Mucosa of gallbladder (tissue), 1 donor: ENCODE data around the gene ADAM11. TPM values are rescaled to one million over a fixed set of nuclear protein-coding genes. Genes with fewer than 3 reads are reported as not detected.
A peak's percentile ranks its signal among the peaks of the same experiment; 100 is the strongest.

Experiments
- DNase-seq: peaks from one replicate; pipeline ENCODE4 v3.0.0-alpha.2; 2020; ENCODE audit warnings: low spot score
- total RNA-seq: library from RNA; stranded (reverse); gene quantifications from one replicate; pipeline ENCODE4 v1.2.1, GENCODE V29; 2021
- donor health status: DM: no; HTN: no; CAD: no.

ADAM11 gene
- total RNA-seq, 1 donor from 2014 or later: 2.8 TPM

DNA sequence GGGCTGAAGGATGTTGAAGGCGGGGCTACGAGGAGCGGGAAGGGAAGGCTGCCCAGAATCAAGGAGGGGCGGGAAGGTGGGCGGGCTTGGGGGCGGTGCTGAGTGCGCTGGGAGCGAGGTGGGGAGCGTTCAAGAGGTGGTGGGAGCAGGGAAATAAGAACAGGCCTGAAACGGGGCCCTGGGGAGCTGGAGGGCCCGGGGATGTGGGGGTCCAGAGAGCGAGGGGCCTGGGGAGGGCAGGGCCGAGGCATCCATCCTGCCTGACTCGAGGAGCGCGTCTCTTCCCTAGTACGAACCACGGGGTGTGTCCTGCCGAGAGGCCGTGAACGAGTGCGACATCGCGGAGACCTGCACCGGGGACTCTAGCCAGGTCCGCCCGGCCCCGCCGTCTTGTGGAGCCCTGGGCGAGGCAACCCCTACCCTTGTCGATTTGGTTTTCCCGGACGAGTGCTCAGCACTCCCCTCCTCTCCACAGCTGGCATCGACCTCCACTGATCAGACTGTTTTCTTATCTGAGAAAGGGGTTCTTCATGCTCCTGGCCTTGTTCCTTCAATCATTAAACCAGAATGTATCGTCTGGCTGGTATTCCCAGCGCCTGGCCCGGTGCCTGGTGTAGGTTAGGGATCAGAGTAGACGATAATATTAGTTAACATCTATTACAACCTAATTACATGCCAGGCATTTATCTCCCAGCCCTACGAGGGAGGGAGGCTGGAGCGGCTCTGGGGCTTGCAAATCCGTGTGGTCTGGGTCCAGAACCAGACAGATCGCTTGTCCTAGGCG is 17.2 kb downstream of the ADAM11 start:
- DNase-seq: peak; percentile 80

DNA sequence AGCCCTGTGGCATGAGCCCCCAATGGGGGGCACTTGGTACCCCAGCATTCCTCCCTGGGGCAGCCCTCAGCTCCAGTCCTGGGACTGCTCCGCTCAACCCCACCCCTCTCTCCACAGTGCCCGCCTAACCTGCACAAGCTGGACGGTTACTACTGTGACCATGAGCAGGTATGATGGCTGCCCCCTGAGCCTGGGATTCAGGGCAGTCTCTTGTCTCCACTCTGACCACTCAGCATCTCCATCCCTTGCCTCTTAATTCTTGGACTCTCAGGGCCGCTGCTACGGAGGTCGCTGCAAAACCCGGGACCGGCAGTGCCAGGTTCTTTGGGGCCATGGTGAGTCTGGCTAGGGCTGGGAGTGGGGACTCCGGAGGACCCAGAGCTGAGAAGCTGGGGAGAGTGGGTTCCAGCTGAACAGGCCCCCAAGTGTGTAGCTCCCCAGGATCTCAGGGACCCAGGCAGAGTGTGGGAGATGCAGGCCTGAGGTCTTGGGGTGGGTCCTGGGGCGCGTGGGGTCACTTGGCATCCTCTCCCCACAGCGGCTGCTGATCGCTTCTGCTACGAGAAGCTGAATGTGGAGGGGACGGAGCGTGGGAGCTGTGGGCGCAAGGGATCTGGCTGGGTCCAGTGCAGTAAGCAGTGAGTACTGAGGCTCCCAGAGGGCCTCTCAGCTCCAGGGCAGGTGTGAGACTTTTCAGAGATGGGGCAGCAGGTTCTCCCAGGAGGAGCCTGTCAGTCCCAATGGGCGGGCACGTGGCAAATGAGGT is 18.0 kb downstream of the ADAM11 start:
- DNase-seq: no peak

- DNase-seq: no peak
These were observed 18.9 kb downstream of the ADAM11 start for GRCh38 chr17:44777394-44778348.

DNA sequence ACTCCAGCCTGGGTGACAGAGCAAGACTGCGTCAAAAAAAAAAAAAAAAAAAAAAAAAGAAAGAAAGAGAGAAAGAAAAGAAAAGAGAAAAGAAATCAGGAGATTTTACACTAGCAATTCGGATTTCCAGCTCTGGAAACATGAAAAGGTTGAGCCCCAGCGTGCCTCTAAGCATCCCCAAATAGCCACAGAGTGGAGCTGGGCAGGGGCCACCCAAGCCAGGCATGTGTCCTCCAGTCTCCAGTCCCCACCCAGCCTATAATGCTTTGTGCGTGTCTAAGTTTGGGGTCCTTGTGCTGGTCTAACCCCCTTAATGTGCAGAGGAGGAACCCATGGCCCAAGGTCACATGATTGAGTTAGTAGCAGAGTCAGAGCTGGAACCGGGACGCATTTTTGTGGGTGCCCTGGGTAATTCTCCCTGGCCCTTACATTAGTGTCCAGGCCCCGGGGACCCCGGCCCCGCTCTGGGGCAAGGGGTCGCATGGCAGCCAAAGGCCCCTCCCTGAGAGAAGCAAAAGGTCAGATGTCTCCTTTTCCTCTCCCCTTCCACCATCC is 19.9 kb downstream of the ADAM11 start:
- DNase-seq: no peak

DNA sequence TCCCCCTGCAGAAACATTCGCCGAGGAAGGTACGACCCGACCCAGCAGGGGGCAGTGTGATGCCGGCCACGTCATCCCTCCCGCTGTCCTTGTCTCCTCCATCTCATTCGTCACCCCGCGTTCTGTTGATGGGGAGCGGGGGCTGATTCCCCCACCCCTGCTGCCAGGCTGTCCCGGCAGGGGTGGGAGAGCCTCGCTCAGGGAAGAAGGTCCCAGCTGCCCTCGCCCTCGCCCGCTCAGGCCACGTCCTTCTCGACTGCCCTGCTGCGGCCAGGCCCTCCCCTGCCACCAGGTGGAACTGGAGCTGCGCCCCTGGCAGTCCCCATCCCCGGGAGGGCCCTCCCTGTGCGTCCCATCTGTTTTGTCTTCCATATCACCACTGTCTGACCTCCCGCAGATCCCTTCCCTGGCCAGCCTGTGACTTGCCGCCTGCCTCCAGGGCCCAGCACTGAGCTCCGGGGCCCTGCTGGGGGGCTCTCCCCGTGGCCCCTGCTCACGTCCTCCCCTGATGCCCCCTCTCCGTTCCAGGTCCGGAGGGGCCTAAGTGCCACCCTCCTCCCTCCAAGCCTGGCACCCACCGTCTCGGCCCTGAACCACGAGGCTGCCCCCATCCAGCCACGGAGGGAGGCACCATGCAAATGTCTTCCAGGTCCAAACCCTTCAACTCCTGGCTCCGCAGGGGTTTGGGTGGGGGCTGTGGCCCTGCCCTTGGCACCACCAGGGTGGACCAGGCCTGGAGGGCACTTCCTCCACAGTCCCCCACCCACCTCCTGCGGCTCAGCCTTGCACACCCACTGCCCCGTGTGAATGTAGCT is 20.6 kb downstream of the ADAM11 start:
- peak; percentile 80 for DNase-seq

DNA sequence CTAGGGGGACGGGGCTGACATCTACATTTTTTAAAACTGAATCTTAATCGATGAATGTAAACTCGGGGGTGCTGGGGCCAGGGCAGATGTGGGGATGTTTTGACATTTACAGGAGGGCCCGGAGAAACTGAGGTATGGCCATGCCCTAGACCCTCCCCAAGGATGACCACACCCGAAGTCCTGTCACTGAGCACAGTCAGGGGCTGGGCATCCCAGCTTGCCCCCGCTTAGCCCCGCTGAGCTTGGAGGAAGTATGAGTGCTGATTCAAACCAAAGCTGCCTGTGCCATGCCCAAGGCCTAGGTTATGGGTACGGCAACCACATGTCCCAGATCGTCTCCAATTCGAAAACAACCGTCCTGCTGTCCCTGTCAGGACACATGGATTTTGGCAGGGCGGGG is 21.4 kb downstream of the ADAM11 start:
- DNase-seq: no peak

- no peak for DNase-seq
These were observed 22.2 kb downstream of the ADAM11 start for GRCh38 chr17:44780845-44781480.

GRCh38 chr17:44781551-44782325 is 22.9 kb downstream of the ADAM11 start:
- DNase-seq: no peak

- DNase-seq: no peak
These were observed 23.6 kb downstream of the ADAM11 start for GRCh38 chr17:44782326-44782850.

- no peak for DNase-seq
These were observed 27.1 kb downstream of the ADAM11 start for GRCh38 chr17:44785921-44786320.

DNA sequence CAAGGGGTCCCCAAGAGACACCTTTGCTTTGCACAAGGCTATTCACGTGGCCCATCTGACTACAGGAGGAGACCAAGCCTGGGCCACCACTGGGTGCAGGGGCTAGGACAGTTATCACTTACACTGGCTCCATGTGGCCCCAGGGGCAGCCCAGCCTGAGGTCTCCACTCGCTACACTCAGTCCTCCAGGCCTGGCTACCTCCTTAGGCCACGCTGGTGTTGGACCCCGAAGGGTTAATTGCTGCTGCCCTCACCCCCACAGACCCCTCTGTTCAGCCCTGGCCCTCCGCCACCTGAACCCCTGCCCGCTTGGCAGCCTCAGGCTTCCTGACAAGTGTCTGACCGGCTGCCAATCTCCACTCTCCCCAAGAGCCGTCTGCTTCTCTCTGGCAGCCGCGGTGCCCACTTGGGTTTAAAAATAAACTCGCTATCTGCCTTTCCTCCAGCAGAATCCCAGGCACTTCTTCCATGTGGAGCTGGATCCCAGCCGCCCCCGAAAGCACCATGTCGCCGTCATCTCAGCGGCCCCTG is 27.8 kb downstream of the ADAM11 start:
- no peak for DNase-seq

DNA sequence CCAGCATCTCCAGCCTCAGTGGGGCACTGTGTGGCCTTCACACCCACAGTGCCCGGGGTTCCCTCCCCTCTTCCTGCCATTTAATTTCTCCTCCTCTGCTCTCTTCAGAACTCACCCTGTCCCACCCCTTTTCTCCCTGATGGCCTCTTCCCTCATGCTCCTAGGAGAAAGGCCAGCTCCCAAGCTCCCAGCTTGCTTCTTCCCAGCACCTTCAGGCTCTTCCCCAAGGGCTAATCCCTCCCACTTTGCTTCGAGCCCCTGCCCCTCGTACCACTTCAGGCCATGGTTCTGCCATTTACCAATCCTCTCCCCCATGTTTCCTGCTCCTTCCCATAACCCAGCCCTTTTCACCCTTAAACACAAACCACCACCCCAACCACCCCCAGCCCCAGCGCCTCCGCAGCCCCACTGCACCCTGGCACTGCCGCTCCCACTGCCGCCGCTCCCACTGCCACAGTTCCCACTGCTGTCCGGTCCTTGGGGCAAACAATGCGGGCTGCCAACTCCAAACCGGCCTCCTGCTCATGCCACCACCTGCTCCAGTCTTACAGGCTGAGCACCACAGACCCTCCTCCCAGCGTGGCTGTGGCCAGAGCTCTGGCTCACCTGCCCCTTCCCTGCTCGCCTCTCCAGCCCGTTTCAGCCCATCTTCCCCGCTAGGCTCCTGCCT is 28.6 kb downstream of the ADAM11 start:
- DNase-seq: no peak

- no peak for DNase-seq
These were observed 29.4 kb downstream of the ADAM11 start for GRCh38 chr17:44788139-44788538.

GRCh38 chr17:44792276-44792675 is 33.5 kb downstream of the ADAM11 start:
- DNase-seq: no peak

DNA sequence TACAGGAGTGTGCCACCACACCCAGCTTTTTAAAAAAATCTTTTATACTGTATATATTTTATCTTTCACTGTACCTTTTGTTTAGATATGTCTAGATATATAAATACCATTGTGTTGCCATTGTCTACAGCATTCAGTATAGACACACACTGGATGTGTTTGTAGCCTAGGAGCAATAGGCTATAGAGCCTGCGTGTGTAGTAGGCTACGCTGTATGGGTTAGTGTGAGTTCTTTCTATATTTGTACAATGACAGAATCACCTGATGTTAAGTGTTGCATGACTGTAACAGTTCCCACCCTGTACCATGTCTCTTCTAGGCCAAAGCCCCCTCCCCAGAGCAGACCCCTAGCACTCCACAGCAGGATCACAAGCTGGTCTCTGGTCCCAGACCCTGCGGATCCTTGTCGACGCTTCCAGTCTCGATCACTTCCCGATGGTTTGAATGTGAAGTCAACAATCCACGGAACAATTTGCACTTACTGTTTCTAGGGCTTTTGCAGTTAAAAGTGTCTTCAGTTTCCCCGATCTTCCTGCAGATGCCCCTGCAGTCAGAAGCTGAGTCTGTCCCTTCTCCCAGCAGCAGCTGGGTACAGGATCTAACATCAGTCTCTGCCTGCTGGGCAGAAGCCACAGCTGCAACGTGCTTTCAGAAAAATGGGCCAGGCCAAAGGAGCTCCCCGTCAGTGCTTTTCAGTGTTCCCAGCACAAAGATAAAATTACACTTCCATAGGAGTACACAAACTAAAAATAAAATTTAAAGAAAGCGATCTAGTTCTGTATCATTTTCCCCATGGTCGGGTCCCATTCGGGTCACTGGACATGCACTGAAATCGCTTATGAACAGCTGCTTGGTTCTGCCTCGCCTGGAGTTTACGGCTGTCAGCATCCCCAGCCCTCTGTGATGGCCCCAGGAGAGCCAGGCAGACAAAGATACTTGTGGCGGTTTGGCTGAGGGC is 35.4 kb downstream of the ADAM11 start:
- no peak for DNase-seq

DNA sequence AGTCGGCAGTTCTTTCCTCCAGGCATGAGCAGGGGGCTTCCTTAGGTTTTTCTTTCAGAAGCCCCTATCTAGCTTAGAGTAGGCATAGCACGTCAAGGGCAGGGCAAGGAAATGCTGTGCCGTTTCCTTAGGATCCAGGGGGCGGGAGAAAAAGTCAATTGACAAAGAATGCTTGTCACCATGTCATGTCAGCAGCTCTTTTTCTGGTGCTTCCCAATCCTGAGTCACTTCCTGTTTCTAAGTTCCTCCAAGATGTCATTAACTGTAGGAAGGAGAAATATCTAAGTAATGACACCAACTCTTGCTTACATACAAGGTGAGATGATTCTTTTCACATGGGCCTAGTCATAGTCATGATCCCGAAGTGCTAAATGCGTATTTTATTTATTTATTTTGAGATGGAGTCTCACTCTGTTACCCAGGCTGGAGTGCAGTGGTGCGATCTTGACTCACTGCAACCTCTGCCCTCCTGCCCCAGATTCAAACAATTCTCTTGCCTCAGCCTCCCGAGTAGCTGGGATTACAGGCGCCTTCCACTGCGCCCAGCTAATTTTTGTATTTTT is 36.1 kb downstream of the ADAM11 start:
- no peak for DNase-seq

DNA sequence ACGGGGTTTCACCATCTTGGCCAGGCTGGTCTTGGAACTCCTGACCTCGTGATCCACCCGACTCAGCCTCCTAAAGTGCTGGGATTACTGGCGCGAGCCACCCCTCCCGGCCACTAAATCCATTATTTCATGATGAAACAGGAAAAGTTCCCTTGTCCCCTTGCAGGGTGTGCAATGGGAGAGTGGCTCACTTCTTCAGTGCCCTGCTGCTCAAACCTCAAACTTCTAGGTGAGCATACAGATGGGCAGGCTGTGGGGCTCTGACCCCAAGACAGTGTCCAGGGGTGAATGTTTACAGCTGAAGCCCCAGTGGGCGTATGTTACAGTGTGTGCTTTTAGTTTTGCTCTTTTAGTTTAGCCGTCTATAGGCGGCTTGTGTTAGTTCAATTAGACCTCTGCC is 36.6 kb downstream of the ADAM11 start:
- DNase-seq: no peak
